Epidermal melanocyte (primary cell): ENCODE results near the gene EMID1.

ENCODE experiments used
- DNase-seq: peaks from one replicate; pipeline ENCODE4 v3.0.0; 2011; ENCODE audit warnings: low spot score; ENCODE audit not compliant: insufficient read length

Gene EMID1

GRCh38 chr22:29195118-29195963, 10.4 kb upstream of the EMID1 start:
- no peak for DNase-seq

- no peak for DNase-seq
Measured at GRCh38 chr22:29195964-29196666, 9.6 kb upstream of the EMID1 start.

- DNase-seq = no peak
Measured at GRCh38 chr22:29197096-29197495, 8.6 kb upstream of the EMID1 start.

GRCh38 chr22:29198240-29198639, 7.5 kb upstream of the EMID1 start:
- DNase-seq = no peak

- DNase-seq = no peak
Measured at GRCh38 chr22:29199702-29200400, 5.8 kb upstream of the EMID1 start.

- DNase-seq = no peak
Measured at GRCh38 chr22:29200901-29201300, 4.8 kb upstream of the EMID1 start.

GRCh38 chr22:29201782-29202181, 3.9 kb upstream of the EMID1 start:
- DNase-seq = no peak

- peak; percentile 22 for DNase-seq
Measured at GRCh38 chr22:29202212-29203192, 3.2 kb upstream of the EMID1 start.

GRCh38 chr22:29203488-29204454, 1.9 kb upstream of the EMID1 start:
- no peak for DNase-seq

GRCh38 chr22:29204455-29205183, 1.1 kb upstream of the EMID1 start:
- DNase-seq = no peak

- no peak for DNase-seq
Measured at GRCh38 chr22:29205252-29205593, 473 bp upstream of the EMID1 start.

- no peak for DNase-seq
Measured at GRCh38 chr22:29206372-29207242, 911 bp downstream of the EMID1 start.

GRCh38 chr22:29207243-29207550, 1.5 kb downstream of the EMID1 start:
- DNase-seq = no peak

GRCh38 chr22:29207562-29208501, 2.1 kb downstream of the EMID1 start:
- DNase-seq = no peak

GRCh38 chr22:29208502-29208862, 2.8 kb downstream of the EMID1 start:
- DNase-seq = no peak

GRCh38 chr22:29208879-29209623, 3.4 kb downstream of the EMID1 start:
- no peak for DNase-seq

- DNase-seq = no peak
Measured at GRCh38 chr22:29209624-29209929, 3.9 kb downstream of the EMID1 start.
